HCT116 (cell line): ENCODE results near the gene SETD6. TPM values are rescaled to one million over a fixed set of nuclear protein-coding genes. Genes with fewer than 3 reads are reported as not detected.

Experiments
- ATAC-seq: fragments of 200-7000 bp; cut with Tn5 transposase; 2 replicates; pipeline ENCODE4 v1.9.1; 2020; ENCODE audit warnings: mild to moderate bottlenecking, moderate library complexity
- BruUV-seq: library from RNA; stranded (reverse); fragments of 400-500 nt; replicated peaks from 2 replicates; lab custom pipeline; 2021; lab: Mats Ljungman, UMichigan
- CTCF ChIA-PET: fragments of 300-600 bp; sonication (Branson Sonifier 250); formaldehyde crosslinking; loops from one replicate; lab custom pipeline; 2021; ENCODE audit warnings: antibody characterized with exemption; lab: Charles Lee
- POLR2A ChIA-PET: fragments of 300-600, 350-600 bp; sonication (Branson Sonifier 250); formaldehyde crosslinking; loops from one replicate; lab custom pipeline; 2021; ENCODE audit warnings: antibody characterized with exemption; lab: Charles Lee
- RAD21 ChIA-PET, 2 experiments: fragments of 300-600 bp; sonication (Branson Sonifier 250); formaldehyde crosslinking; loops; one replicate each; lab custom pipeline; 2023; ENCODE audit warnings: low total read pairs in 2 of 2; ENCODE audit not compliant: uncharacterized antibody in 2 of 2, unreplicated experiment in 2 of 2, low non-redundant PET in 1 of 2; lab: Charles Lee
- DNase-seq: peaks from one replicate; pipeline ENCODE4 v3.0.0-alpha.2; 2010; ENCODE audit warnings: low read depth, low spot score
- H2AFZ ChIP-seq: fragments of 200-600 bp; shearing (Covaris generic), sonication (generic); 2 replicates; pipeline ENCODE4 v1.6.1; 2017; ENCODE audit warnings: low read depth, mixed run types, mixed read lengths, antibody characterized with exemption, low read length; ENCODE audit not compliant: poor library complexity, severe bottlenecking
- H3K27ac ChIP-seq: 2 replicates; pipeline ENCODE4 v1.5.1; 2012; ENCODE audit warnings: low read depth, low read length
- H3K27me3 ChIP-seq: fragments of 200-600 bp; sonication (generic); 2 replicates; pipeline ENCODE4 v1.6.1; 2016; ENCODE audit warnings: mixed run types, low read length, mixed read lengths; ENCODE audit not compliant: insufficient read depth
- H3K36me3 ChIP-seq, 2 experiments: fragments of 200-500 bp in 1 of 2; fragments of 200-600 bp in 1 of 2; sonication (Bioruptor generic) in 1 of 2; sonication (generic) in 1 of 2; 2 replicates each; pipeline versions ENCODE4 v1.5.1 to v1.6.1; 2014 to 2016; ENCODE audit warnings: low read length in 2 of 2, inconsistent platforms in 1 of 2, mixed read lengths in 1 of 2, mixed run types in 1 of 2; ENCODE audit not compliant: insufficient read depth in 2 of 2, control insufficient read depth in 1 of 2
- H3K4me1 ChIP-seq, 2 experiments: fragments of 200-600 bp in 1 of 2; sonication (generic) in 1 of 2; 2 replicates each; pipeline versions ENCODE4 v1.5.1 to v1.6.1; 2012 to 2017; ENCODE audit warnings: low read length in 2 of 2, inconsistent platforms in 1 of 2, mild to moderate bottlenecking in 1 of 2, mixed read lengths in 1 of 2, mixed run types in 1 of 2, moderate library complexity in 1 of 2; ENCODE audit not compliant: insufficient read depth in 2 of 2, control insufficient read depth in 1 of 2
- H3K4me2 ChIP-seq: fragments of 200-600 bp; sonication (generic); 2 replicates; pipeline ENCODE4 v1.6.1; 2017; ENCODE audit warnings: mixed run types, low read length, mixed read lengths
- H3K4me3 ChIP-seq, 2 experiments: fragments of 200-600 bp in 1 of 2; sonication (generic) in 1 of 2; replicated peaks in 1 of 2; 2 replicates each; pipeline ENCODE4 v1.5.1; 2011 to 2016; ENCODE audit warnings: low read length in 2 of 2, control low read depth in 1 of 2, low read depth in 1 of 2, mild to moderate bottlenecking in 1 of 2, mixed read lengths in 1 of 2, mixed run types in 1 of 2
- H3K79me2 ChIP-seq: fragments of 200-600 bp; sonication (generic); 2 replicates; pipeline ENCODE4 v1.6.1; 2017; ENCODE audit warnings: mild to moderate bottlenecking, mixed run types, low read length, moderate library complexity, mixed read lengths; ENCODE audit not compliant: insufficient read depth
- H3K9ac ChIP-seq: fragments of 200-600 bp; sonication (generic); 2 replicates; pipeline ENCODE4 v1.6.1; 2016; ENCODE audit warnings: low read length, mixed read lengths
- H3K9me2 ChIP-seq: fragments of 200-600 bp; sonication (generic), shearing (Covaris generic); 2 replicates; pipeline ENCODE4 v1.6.1; 2017; ENCODE audit warnings: mixed run types, mild to moderate bottlenecking, moderate library complexity; ENCODE audit not compliant: insufficient read depth
- H3K9me3 ChIP-seq, 2 experiments: fragments of 200-500 bp in 1 of 2; fragments of 200-600 bp in 1 of 2; sonication (Bioruptor generic) in 1 of 2; sonication (generic) in 1 of 2; 2 replicates each; pipeline ENCODE4 v1.6.1; 2014 to 2017; ENCODE audit warnings: low read length in 2 of 2, mixed read lengths in 2 of 2, inconsistent platforms in 1 of 2, low read depth in 1 of 2, mild to moderate bottlenecking in 1 of 2, mixed run types in 1 of 2, moderate library complexity in 1 of 2; ENCODE audit not compliant: control insufficient read depth in 1 of 2, insufficient read depth in 1 of 2
- H4K20me1 ChIP-seq: fragments of 200-600 bp; sonication (generic), shearing (Covaris generic); 2 replicates; pipeline ENCODE4 v1.6.1; 2017; ENCODE audit warnings: mixed run types, mild to moderate bottlenecking, moderate library complexity; ENCODE audit not compliant: insufficient read depth
- CTCF ChIP-seq, 3 experiments: fragments of 200-600 bp in 1 of 3; sonication (generic) in 1 of 3; IDR thresholded peaks in 2 of 3; conservative IDR thresholded peaks in 1 of 3; 2 replicates each; pipeline ENCODE4 v1.5.1; 2012 to 2017; ENCODE audit warnings: low read depth in 2 of 3, low read length in 2 of 3, antibody characterized with exemption in 1 of 3, borderline replicate concordance in 1 of 3, control low read depth in 1 of 3, mild to moderate bottlenecking in 1 of 3, mixed read lengths in 1 of 3, mixed run types in 1 of 3, moderate library complexity in 1 of 3; ENCODE audit not compliant: insufficient read depth in 1 of 3
- EZH2 ChIP-seq: fragments of 200-600 bp; sonication (generic); IDR thresholded peaks from 2 replicates; pipeline ENCODE4 v1.6.1; 2017; ENCODE audit warnings: antibody characterized with exemption, mixed run types
- intact Hi-C: fragments of 100-400 bp; cut with micrococcal nuclease; formaldehyde crosslinking; loops from 2 replicates; pipeline ENCODE4 v1.10.0; 2022
- total RNA-seq: library from RNA; stranded (reverse); gene quantifications from one replicate; pipeline ENCODE4 v1.2.1, GENCODE V29; 2021; ENCODE audit not compliant: unreplicated experiment

SETD6 gene
- total RNA-seq, 1 experiment from 2014 or later = 26.6 TPM

- peaks cover 10% of the 10 kb centered on the region for H3K79me2 ChIP-seq
- no peak overlapping the region for H3K4me2 ChIP-seq
- TF ChIP-seq EZH2 (no peak), CTCF (IDR thresholded peaks at IDR 0.05 in 2 of 3, conservative IDR thresholded peaks at IDR 0.05 in 1 of 3; ENCODE audit: borderline replicate concordance in 1 of 3, insufficient read depth in 1 of 3, low read depth in 2 of 3, low read length in 2 of 3) (peak in 2 of 3 experiments; percentile 9 to 20; a peak in 1 of 6 replicates)
- ATAC-seq (no peak), DNase-seq (no peak)
- H4K20me1 ChIP-seq = no peaks in the 10 kb centered on the region
- no peaks in the 10 kb centered on the region for H3K9me3 ChIP-seq
- BruUV-seq = no TSS peak
- H3K9ac ChIP-seq = no peak overlapping the region
- intact Hi-C loops = no loop called here
- RAD21 ChIA-PET = interaction anchor here (0.6 kb wide), 2 partner anchors 41 to 250 kb away, joined by 3 to 5 read pairs; no protein-coding TSS in a partner anchor
- no peak overlapping the region for H3K27ac ChIP-seq
- peaks cover 0 to 5% of the 10 kb centered on the region in 2 experiments; a peak in 2 of 4 replicates for H3K4me1 ChIP-seq
- no peak overlapping the region for H3K4me3 ChIP-seq
- no peaks in the 10 kb centered on the region for H3K27me3 ChIP-seq
- H3K9me2 ChIP-seq = no peaks in the 10 kb centered on the region
- H3K36me3 ChIP-seq = peaks cover 0 to 9% of the 10 kb centered on the region in 2 experiments; a peak in 1 of 4 replicates
- no peak overlapping the region for H2AFZ ChIP-seq
- CTCF ChIA-PET = no interaction called here
- POLR2A ChIA-PET = interaction anchor here (0.6 to 0.7 kb wide), 2 partner anchors 26 to 287 kb away, joined by 3 to 4 read pairs; no protein-coding TSS in a partner anchor
Observed at GRCh38 chr16:58506241-58507194, 8.8 kb upstream of the SETD6 start.
